Activated CD4-positive, alpha-beta T cell treated with anti-CD3 and anti-CD28 coated beads, Interleukin-2, amount 50 U/mL, for 48 hours (primary cell): Measurements from ENCODE around the gene A4GALT.
"Not testable (repeated sequence)": the region's sequence is repeated elsewhere in the genome, so short reads cannot be mapped to it uniquely, and the experiment has no call there.

Experiments
- DNase-seq, 2 experiments: peaks; one replicate each; pipeline ENCODE4 v3.0.0-alpha.2; 2020

Gene A4GALT

DNA sequence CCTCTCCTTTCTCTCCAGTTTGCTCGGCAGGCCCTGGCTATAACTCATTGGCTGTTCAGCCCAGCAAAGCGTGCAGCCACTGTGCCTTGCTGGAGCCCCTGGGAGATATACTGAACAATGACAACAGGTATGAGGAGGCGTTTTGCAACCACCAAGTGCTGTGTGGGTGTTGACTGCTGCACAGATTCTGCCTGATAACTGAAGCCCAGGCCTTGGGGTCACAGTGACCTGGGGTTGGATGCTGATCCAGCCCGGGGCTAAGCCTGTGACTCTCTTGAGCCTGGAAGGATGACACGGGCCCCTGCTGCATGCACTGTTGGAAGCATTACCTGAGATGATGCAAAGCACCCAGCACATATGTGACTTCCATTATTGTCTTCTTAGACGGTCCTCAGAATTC, 13.7 kb upstream of the A4GALT start:
- DNase-seq: no peak

- not testable (repeated sequence) for DNase-seq
Observed at GRCh38 chr22:42733394-42733793, 12.7 kb upstream of the A4GALT start.

DNA sequence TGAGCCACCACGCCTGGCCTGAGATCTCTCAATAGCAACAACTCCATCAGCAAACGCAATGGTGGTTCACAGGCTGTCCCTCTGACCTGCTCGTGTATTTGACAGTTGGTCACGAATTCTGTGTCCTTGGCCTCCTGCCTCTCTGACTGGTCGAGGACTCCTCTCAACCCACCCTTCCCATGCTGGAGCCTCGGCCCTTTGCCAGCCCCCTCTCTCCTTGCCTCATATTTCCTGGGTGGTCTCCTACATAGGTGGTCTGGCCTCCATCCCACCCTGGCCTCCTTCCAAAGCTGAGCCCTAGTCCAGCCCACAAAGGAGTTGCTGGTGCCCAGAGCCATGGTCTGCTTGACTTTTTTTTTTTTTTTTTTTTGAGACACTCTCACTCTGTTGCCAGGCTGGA, 11.4 kb upstream of the A4GALT start:
- no peak for DNase-seq

- DNase-seq: no peak
Observed at GRCh38 chr22:42726811-42727210, 6.1 kb upstream of the A4GALT start.

- DNase-seq: no peak
Observed at GRCh38 chr22:42725606-42726355, 5.1 kb upstream of the A4GALT start.

DNA sequence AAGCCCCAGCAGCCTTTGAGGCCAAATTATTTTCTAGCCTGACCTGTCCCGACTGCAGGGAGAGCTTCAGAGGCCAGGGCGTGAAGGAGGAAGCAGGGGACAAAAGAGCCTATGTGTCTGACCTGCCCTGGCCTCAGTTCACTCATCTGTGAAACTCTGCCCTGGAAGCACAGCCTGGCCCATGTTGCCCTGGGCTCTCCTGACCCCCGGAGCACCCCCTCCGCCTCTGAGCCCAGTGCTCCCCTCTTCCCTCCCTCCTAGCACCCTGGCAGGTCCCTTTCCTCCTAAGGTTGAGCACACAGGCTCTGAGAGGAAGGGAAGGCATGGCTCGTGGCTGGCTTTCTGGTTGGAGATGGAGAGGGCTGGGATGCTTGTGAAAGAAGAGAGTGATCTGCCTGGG, 3.4 kb upstream of the A4GALT start:
- DNase-seq: no peak

DNA sequence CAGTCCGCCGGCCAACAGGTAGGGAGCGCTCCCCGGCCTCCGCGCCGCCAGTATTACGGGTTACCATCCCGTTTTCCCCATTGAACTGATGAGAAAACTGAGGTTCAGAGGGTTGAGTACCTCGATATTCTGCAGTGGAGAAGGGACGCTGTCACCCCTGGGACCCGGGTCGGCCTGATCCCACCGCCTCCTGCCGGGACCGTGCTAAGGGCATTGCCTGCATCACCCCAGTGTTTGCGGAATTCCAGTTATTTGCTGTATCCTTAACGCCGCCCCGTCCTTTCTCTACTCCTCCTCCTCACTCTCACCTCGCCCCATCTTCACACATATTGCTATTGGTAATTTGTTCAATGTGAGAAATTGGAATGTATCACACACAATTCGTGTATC, 370 bp upstream of the A4GALT start:
- DNase-seq: no peak

DNA sequence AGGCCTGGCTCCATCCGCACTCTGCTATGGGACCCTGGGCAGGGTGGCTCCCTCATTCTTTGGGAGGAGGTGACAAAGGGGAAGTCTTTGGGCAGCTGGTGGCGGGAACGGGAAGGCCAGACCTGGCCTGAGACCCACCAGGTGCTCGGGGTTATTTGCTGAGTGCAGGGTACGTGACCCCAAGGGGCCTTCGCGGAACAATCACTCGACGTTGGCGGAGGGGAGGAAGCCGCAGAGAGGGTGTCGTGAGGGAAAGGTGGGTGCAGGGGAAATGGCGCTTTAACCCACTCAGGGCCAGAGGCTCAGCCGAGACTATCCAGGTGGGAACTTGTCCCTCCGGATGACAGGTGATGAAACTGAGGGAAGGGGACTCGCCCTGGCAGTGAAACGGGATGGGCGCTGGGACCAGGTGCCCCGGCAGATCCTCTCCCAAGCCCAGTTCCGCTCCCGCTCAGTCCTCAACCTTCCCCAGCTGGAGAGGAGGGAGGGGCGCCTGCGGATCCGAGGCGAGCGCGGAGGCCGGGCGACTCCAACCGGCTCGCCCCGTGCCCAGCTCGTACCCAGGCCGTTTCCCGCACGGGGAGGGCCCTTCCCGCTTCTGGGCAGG, 911 bp downstream of the A4GALT start:
- DNase-seq: no peak

GRCh38 chr22:42719133-42719532, 1.5 kb downstream of the A4GALT start:
- no peak for DNase-seq

DNA sequence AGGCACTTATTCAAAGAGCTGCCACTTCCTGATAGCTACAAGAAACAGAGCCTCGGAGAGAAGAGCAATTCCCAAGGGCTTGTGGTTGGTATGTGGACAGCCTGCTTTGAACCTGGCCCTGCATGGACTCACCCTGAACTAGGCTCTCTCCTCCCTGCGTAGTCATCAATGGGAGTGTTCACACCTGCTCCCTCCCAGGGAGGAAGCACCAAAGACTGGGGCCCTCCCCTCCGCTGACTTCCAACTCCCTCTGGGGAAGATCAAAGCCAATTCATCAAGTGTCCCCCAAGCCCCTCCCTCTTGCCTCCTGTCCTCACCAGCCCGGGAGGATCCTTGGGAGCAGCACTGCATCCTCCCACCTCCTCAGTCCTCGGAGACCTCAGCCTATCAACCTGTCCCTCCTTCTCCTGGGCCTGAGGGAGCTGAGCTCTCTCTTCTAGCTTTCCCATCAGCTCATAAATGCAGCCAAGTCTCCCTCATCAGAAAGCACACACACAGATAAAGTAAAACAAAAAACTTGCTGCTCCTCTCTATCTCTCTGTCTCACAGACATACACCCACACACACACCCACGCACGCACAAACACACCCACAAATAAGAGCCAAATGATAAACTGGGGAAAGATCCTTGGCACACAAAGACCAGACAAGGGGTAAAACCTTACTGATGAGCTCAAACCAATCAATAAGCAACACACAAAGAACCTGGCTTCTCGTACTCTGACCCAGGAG, 3.3 kb downstream of the A4GALT start:
- DNase-seq: no peak

- no peak for DNase-seq
Observed at GRCh38 chr22:42716649-42717127, 4.0 kb downstream of the A4GALT start.

GRCh38 chr22:42716221-42716620, 4.4 kb downstream of the A4GALT start:
- DNase-seq: no peak

GRCh38 chr22:42714768-42715390, 5.8 kb downstream of the A4GALT start:
- DNase-seq: no peak

- no peak for DNase-seq
Observed at GRCh38 chr22:42714308-42714707, 6.4 kb downstream of the A4GALT start.

DNA sequence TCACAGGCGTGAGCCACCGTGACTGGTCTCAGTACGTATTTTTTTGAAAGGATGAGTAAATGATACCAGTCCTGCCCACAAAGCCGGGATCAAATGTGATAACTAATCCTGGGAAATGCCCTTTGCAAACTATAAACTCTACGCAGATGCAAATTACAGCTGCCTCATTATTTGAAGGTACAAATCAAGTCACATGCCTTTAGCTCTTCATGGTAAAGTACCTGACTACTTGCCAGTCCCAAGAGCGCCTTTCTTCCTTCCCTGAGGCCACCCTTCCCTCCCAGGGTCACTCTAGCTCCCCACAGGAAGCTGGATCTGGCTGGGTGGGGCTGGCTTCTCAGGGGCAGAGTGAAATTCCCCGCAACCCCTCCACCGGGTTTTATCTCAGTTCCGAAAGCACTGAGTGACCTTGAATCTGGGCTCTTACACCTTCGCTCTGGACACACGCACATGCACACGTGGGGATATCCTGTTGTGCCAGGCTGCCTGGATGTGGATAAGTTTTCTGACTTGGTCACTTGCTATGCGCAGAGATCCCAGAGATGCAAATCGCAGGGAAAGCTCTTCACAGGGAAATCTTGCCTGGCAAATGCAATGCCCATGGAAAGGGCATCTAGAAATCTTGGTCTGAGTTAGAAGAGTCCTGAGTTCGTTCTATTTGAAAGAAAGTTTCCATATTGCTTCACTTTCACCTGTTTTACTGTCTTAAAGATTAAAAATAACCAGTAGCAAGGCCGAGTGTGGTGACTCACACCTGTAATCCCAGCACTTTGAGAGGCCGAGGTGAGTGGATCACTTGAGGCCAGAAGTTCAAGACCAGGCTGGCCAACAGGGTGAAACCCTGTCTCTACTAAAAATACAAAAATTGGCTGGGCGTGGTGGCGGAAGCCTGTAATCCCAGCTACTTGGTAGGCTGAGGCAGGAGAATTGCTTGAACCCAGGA, 8.5 kb downstream of the A4GALT start:
- no peak for DNase-seq

- DNase-seq: no peak
Observed at GRCh38 chr22:42711281-42711731, 9.4 kb downstream of the A4GALT start.

- DNase-seq: no peak
Observed at GRCh38 chr22:42708417-42708816, 12.3 kb downstream of the A4GALT start.

- DNase-seq: no peak
Observed at GRCh38 chr22:42707496-42707895, 13.2 kb downstream of the A4GALT start.

DNA sequence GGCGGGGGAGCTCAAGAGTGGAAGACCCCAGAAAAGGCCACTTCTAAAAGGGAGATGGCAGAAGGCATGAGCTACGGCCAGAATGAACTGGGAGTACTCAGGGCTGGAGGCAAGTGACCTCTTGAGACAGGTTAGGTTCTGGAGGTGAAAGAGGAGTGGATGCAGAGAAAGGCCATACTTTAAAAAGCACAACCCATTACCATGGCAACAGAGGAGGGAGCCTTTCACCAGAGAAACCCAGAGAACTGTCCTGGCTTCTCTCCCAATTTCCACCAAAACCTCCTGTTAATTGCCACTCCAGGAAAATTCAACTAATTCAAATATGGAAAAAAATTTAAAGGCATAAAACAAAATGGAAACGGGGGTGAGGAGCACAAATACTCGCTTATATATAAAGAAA, 15.8 kb downstream of the A4GALT start:
- DNase-seq: no peak

DNA sequence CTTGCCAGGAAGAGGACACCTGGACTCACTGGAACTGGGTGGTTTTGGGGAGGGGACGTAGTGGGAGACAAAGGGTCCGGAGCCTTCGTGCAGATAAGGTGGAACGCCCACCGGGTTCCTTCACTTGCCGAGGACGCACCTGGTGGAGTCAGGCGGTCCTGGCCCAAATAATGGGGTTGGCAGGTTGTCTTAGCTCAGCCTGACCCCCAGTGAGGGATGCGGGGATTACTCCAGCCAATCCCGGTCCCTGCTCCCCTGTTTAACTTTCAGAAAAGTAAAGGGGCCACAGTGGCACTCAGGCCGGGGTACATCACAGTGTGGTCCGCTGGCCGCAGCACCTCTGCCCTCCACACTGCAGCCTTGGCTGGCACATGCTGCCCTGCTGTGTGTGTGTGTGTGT, 18.0 kb downstream of the A4GALT start:
- no peak for DNase-seq

DNA sequence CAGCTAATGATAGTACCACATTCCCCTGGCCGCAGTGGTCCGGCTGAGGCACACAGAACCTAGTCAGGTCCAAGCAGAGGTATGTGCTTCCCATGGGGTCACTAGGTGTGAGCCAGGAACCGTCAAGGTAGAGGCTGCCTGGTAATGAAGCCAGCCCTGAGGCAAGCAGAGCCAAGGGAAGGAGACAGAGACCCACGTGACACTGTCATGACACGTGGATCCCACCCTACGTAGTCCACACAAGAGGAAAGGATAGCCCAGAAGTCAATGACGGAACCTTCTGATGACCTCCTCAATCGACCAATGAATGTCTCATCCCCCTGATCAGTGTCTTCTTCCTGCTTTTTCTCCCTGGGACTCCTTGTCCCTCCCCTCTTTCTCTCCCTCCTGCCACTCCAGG, 19.0 kb downstream of the A4GALT start:
- no peak for DNase-seq

DNA sequence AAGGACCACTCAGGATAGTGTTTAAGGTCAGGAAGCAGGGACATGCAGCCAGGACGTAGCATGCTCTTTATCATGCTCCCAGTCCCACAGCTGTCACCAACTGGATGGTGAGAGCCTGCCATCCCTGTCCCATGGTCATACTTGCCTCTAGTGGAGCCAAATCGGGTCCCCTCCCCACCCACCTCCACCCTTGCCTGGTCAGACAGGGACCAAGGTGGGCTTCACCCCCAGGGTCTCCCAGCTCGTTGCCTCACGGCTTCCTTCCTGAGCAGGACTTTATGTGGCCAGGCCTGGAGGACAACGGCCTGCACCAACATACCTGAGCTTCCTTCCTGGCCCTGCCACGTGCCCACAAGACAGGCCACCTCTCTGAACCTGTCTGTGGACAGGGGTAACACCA, 19.8 kb downstream of the A4GALT start:
- no peak for DNase-seq
